ENCODE results near the gene PSD4.

The PSD4 gene

GRCh38 chr2:113238871-113239839, 65.4 kb downstream of the PSD4 start:
- DNase-seq (ENCODE audit: low spot score), result no peak

GRCh38 chr2:113240150-113240914, 66.6 kb downstream of the PSD4 start:
- no peak for DNase-seq (ENCODE audit: low spot score)

- no peak for DNase-seq (ENCODE audit: low spot score)
Observed at GRCh38 chr2:113240915-113241911, 67.4 kb downstream of the PSD4 start.

- no peak for DNase-seq (ENCODE audit: low spot score)
Observed at GRCh38 chr2:113242327-113242726, 68.6 kb downstream of the PSD4 start.

- DNase-seq (ENCODE audit: low spot score), result no peak
Observed at GRCh38 chr2:113245276-113245711, 71.5 kb downstream of the PSD4 start.

- DNase-seq (ENCODE audit: low spot score), result no peak
Observed at GRCh38 chr2:113246606-113247005, 72.8 kb downstream of the PSD4 start.

- peak; percentile 78 for DNase-seq (ENCODE audit: low spot score)
Observed at GRCh38 chr2:113248997-113249770, 75.4 kb downstream of the PSD4 start.

- DNase-seq (ENCODE audit: low spot score), result peak; percentile 18
Observed at GRCh38 chr2:113251118-113251517, 77.3 kb downstream of the PSD4 start.

- no peak for DNase-seq (ENCODE audit: low spot score)
Observed at GRCh38 chr2:113252047-113252590, 78.3 kb downstream of the PSD4 start.

GRCh38 chr2:113253453-113253852, 79.7 kb downstream of the PSD4 start:
- DNase-seq (ENCODE audit: low spot score), result no peak

GRCh38 chr2:113255140-113256070, 81.6 kb downstream of the PSD4 start:
- no peak for DNase-seq (ENCODE audit: low spot score)

- no peak for DNase-seq (ENCODE audit: low spot score)
Observed at GRCh38 chr2:113257516-113258264, 83.9 kb downstream of the PSD4 start.

- DNase-seq (ENCODE audit: low spot score), result no peak
Observed at GRCh38 chr2:113258471-113259147, 84.8 kb downstream of the PSD4 start.
